ENCODE data around the gene SLC4A1AP.
A peak's percentile ranks its signal among the peaks of the same experiment; 100 is the strongest.

Gene SLC4A1AP

GRCh38 chr2:27736890-27737204 is 73.2 kb downstream of the SLC4A1AP start:
- DNase-seq = no peak

- peak in 17 of 58 donors; percentile 9 to 55 (median 32) for DNase-seq
Measured at GRCh38 chr2:27737676-27738348, 74.1 kb downstream of the SLC4A1AP start.

- DNase-seq = no peak
Measured at GRCh38 chr2:27738349-27739057, 74.8 kb downstream of the SLC4A1AP start.

DNA sequence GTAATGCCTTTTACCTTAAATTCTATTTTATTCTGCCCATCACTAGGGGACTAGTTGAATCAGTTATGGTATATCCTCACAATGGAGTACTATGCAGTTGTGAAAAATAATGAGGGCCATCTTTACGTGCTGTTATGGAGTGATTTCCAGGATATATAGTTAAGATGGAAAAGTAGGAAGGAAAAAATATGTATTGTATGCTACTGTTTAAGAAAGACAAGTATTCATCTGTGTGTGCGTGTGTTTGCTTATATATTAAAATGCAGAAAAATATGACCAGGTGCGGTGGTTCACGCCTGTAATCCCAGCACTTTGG is 75.3 kb downstream of the SLC4A1AP start:
- DNase-seq = no peak

DNA sequence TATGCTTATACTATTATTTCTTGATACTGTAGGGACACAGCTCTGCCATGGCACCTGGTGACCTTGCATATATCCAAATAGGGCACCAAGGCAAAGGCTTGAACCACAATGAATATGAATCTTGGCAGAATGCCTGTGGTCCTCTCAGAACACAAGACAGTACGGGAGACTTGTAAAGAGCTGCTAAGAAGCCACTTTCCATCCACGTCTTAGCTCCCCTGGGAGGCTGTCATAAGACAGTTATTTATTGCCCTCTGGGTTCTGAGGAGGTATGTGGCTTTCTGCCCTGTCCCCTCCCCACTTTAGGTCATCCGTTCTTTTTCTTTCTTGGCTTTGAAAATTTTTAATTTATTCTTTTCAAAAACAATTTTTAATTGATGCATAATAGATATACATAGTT is 78.0 kb downstream of the SLC4A1AP start:
- DNase-seq = no peak

DNA sequence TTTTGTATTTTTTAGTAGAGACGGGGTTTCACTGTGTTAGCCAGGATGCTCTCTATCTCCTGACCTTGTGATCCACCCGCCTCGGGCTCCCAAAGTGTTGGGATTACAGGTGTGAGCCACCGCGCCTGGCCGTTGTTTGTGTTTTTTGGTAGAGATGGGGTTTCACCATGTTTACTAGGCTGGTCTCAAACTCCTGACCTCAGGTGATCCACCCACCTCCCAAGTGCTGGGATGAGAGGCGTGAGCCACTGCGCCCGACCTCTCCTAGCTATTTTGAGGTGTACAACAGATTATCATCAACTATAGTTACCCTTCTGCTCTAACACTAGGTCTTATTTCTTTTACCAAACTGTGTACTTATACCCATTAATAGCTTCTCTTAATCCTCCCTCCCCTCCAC is 78.9 kb downstream of the SLC4A1AP start:
- no peak for DNase-seq

All from anterior cingulate cortex (tissue), 58 donors.